ENCODE data around the gene PCNX2.

Gene PCNX2

GRCh38 chr1:233256789-233257188 is 38.7 kb downstream of the PCNX2 start:
- no peak for DNase-seq

GRCh38 chr1:233256191-233256590 is 39.3 kb downstream of the PCNX2 start:
- no peak for DNase-seq

GRCh38 chr1:233255145-233255544 is 40.4 kb downstream of the PCNX2 start:
- DNase-seq, result no peak

GRCh38 chr1:233253832-233254331 is 41.6 kb downstream of the PCNX2 start:
- no peak for DNase-seq

- DNase-seq, result no peak
Measured at GRCh38 chr1:233253231-233253831, 42.2 kb downstream of the PCNX2 start.

GRCh38 chr1:233252441-233252840 is 43.1 kb downstream of the PCNX2 start:
- no peak for DNase-seq

- no peak for DNase-seq
Measured at GRCh38 chr1:233251201-233251720, 44.3 kb downstream of the PCNX2 start.

GRCh38 chr1:233248014-233248413 is 47.5 kb downstream of the PCNX2 start:
- DNase-seq, result no peak

GRCh38 chr1:233246965-233247364 is 48.6 kb downstream of the PCNX2 start:
- no peak for DNase-seq

- DNase-seq, result no peak
Measured at GRCh38 chr1:233245191-233245765, 50.2 kb downstream of the PCNX2 start.

- DNase-seq, result no peak
Measured at GRCh38 chr1:233244183-233244582, 51.3 kb downstream of the PCNX2 start.

GRCh38 chr1:233242827-233243483 is 52.6 kb downstream of the PCNX2 start:
- DNase-seq, result no peak

GRCh38 chr1:233241759-233242158 is 53.8 kb downstream of the PCNX2 start:
- no peak for DNase-seq

GRCh38 chr1:233240829-233241682 is 54.5 kb downstream of the PCNX2 start:
- no peak for DNase-seq

- no peak for DNase-seq
Measured at GRCh38 chr1:233240371-233240770, 55.2 kb downstream of the PCNX2 start.

- DNase-seq, result no peak
Measured at GRCh38 chr1:233238884-233239431, 56.6 kb downstream of the PCNX2 start.

- no peak for DNase-seq
Measured at GRCh38 chr1:233237647-233238046, 57.9 kb downstream of the PCNX2 start.

- DNase-seq, result no peak
Measured at GRCh38 chr1:233233508-233234040, 62.0 kb downstream of the PCNX2 start.

GRCh38 chr1:233230011-233230410 is 65.5 kb downstream of the PCNX2 start:
- no peak for DNase-seq

GRCh38 chr1:233229288-233229687 is 66.2 kb downstream of the PCNX2 start:
- DNase-seq, result no peak

- DNase-seq, result no peak
Measured at GRCh38 chr1:233227930-233228465, 67.5 kb downstream of the PCNX2 start.

GRCh38 chr1:233224311-233224710 is 71.2 kb downstream of the PCNX2 start:
- DNase-seq, result no peak
